GM18502 (cell line): ENCODE data around the gene TADA2A.
"Not testable (repeated sequence)": the region's sequence is repeated elsewhere in the genome, so short reads cannot be mapped to it uniquely, and the experiment has no call there.

Experiments
- ATAC-seq: cut with Tn5 transposase; IDR thresholded peaks from one replicate; pipeline ENCODE4 v1.9.1; 2021; ENCODE audit warnings: mild to moderate bottlenecking; ENCODE audit not compliant: unreplicated experiment, poor library complexity

The TADA2A gene

DNA sequence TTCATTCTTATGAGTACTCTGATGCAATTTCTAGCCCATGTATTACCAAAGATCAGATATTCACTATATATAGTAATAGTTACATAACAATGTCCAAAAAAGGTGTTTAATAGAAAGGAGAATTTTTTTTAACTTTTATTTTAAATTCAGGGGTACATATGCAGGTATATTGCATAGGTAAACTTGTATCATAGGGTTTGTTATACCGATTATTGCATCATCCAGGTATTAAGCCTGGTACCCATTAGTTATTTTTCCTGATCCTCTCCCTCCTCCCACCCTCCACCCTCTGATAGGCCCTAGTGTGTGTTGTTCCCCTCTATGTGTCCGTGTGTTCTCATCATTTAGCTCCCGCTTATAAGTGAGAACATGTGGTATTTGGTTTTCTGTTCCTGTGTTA, 51.1 kb downstream of the TADA2A start:
- not testable (repeated sequence) for ATAC-seq

DNA sequence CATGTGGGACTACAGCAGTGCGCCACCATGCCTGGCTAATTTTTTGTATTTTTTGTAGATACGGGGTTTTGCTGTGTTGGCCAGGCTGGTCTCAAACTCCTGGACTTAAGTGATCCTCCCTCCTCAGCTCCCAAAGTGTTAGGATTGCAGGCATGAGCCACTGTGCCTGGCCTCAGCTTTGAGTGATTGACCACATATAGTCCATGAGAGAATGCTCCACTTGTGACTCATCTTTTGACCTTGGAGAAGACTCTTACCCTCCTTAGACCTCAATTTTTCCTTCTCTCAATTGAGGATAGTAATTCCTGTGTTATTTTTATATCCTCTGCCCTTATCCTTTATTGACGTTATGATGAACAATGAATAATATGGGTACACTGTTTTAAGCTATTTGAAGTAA, 52.1 kb downstream of the TADA2A start:
- no peak for ATAC-seq

- ATAC-seq: no peak
Measured at GRCh38 chr17:37461668-37462067, 55.0 kb downstream of the TADA2A start.

- ATAC-seq: no peak
Measured at GRCh38 chr17:37462492-37462891, 55.8 kb downstream of the TADA2A start.

DNA sequence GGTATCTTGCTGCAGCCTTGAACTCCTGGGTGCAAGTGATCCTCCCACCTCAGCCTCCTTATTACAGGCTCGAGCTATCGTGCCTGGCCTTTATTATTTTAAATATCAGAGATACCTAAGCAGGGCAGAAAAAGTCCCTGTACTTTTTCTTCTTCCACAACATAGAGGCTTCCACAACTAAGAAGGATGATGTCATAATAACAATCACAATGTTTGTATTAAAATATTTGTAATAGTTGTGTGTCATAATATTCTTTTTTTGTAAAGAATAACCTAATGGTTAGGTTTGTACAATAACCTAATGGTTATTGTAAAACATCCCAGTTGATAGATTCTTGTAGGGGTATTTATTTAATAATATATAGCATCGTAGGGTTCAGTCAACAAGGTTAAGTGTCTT, 56.4 kb downstream of the TADA2A start:
- ATAC-seq: no peak

- ATAC-seq: no peak
Measured at GRCh38 chr17:37465069-37465616, 58.5 kb downstream of the TADA2A start.

- no peak for ATAC-seq
Measured at GRCh38 chr17:37466471-37466870, 59.8 kb downstream of the TADA2A start.

GRCh38 chr17:37470181-37470580, 63.5 kb downstream of the TADA2A start:
- no peak for ATAC-seq

- no peak for ATAC-seq
Measured at GRCh38 chr17:37475731-37476420, 69.2 kb downstream of the TADA2A start.

DNA sequence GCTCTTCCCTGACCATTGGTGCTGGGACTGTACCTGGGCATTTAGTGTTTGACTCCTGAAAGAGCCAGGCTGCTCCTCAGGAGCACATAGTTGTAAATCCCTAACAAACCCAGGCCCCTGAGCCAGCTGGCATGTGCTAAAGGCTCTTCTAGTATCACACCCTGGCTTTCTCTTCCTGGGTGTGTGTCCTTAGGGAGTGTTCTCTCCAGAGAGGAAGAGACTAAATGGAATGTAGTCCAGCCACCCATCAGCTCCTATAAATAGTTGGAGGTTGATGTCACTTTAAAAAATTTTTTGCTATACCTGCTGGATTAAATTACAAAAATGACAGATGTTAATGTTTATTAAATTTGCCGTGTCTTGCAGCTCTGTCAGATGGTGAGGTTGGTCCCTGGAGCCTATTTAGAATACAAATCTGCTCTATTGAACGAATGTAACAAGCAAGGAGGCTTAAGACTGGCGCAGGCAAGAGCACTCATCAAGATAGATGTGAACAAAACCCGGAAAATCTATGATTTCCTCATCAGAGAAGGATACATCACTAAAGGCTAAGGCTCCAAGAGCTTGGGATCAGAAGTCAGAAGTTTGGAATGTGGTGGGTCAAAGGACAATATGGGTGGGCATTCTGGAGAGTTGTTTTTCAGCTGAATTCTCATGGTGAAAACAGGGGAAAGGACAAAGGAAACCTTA, 69.9 kb downstream of the TADA2A start:
- ATAC-seq: no peak

DNA sequence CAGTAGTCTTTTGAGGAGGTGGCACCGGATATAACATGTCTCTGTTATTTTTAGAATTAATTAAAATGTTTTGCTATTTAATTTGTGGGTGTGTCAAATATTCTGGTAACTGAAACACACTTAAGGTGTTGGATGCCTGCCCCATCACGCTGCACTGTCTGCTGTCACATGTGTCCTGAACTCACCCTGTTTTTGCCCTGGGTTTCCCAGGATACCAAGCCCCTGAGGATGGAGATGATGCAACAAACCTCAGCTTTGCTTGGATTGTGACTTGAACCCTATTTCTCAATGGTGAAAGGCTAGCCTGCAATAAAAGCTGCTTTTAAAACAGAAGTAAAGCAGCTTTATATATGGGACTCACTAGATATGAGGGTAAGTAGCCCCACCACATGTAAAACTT, 71.5 kb downstream of the TADA2A start:
- no peak for ATAC-seq

DNA sequence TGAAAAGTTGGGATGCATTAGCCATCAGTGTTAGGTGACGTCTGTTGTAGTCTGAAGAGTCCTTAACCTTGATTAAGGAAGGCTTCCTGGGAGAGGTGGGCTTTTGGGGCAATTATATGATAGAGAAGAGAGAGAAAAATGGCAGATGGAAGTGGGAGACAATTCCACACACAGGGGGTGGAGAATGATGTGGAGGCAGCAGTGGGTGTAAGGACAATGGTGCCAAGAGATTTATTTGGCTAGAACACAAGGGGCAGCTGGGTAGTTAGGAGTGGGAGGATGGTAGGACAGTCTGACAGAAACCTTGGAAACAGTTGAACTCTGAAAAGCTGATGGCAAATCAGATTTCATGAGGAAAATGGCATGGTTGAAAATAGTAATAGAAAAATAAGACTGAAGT, 72.3 kb downstream of the TADA2A start:
- no peak for ATAC-seq

GRCh38 chr17:37480427-37480826, 73.7 kb downstream of the TADA2A start:
- ATAC-seq: no peak

DNA sequence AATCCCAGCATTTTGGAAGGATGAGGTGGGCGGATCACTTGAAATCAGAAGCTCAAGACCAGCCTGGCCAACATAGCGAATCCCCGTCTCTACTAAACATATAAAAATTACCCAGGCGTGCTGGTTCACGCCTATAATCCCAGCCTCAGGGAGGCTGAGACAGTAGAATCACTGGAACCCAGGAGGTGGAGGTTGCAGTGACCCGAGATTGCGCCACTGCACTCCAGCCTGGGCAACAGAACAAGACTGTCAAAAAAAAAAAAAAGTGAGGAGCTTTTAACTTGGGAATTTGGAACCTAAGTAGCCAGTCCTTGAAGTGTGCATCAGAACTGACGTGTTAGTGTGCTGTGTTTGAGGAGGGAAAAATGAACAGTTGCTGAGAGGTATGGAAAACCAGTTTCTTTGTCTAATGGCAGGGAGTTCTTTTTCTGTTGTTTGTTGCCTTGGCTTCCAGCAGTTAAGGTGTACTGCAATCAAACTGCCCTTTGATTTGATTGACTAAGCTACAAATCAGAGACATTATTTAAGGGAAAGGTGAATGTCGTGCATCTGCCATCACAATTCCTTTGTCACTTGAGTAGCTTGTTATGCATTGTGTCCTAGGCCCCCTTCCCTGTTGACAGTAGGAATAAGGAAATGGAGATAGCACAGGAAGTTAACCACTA, 74.4 kb downstream of the TADA2A start:
- ATAC-seq: no peak

DNA sequence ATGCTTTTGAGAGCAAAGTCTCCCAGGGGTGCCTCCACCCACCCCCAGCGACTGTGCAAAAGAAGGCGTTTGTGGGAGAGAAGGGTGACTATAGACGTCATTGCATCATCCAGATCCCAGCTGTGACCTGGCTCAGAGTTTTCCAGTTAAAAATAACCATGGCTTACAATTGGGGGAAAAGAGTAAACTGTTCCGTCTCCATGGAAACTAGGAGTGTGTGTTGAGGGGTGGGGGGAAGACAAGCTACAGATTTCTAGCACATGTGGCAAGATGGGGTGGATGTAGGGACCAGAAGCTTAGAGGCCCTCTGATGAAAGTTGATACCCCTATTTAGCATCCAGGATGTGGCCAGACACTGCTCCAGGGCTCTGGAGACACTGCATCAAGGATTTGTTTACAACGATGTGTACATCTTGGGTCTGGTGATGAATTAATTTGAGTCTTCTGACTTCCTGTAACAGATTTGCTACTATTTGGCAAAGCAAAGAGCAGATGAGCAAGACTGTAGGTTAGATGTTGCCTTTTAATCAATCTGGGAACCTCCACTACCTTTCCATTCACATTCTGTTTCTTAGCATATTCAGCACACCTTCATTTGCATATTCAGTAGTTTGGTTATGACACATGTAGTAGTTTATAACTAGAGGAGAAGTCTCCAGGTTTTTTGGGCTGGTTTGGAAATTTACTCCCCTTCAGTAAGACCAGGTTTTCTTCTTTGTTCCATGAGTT, 76.8 kb downstream of the TADA2A start:
- no peak for ATAC-seq

- no peak for ATAC-seq
Measured at GRCh38 chr17:37485938-37486570, 79.4 kb downstream of the TADA2A start.

DNA sequence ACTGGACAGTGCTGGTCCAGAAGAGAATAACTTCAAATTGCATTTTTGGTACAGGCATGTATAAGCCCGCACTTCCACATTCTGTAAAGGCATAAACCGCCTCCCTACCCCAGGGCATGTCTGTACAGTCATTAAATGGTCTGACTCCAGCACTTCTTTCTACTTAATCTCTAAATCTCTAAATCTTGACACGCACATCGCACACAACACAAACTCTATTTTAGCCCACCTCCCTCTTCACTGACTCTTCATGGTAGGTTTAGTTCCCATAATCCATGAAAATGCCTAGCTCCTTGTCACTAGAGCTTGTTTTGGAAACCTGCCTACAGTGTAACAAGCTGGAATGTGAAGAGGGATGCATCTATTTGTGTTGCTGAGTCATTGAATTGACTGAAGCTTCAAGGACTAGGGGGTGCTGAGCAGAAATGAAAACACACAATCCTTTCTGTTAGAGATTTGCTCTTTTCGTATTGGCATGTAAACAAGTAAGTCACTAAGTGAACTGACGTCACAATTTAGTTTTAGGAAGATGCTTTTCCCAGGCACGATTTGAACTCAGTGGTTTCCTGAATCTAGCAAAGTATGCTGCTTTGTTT, 81.4 kb downstream of the TADA2A start:
- ATAC-seq: no peak

GRCh38 chr17:37488607-37489196, 82.0 kb downstream of the TADA2A start:
- no peak for ATAC-seq

DNA sequence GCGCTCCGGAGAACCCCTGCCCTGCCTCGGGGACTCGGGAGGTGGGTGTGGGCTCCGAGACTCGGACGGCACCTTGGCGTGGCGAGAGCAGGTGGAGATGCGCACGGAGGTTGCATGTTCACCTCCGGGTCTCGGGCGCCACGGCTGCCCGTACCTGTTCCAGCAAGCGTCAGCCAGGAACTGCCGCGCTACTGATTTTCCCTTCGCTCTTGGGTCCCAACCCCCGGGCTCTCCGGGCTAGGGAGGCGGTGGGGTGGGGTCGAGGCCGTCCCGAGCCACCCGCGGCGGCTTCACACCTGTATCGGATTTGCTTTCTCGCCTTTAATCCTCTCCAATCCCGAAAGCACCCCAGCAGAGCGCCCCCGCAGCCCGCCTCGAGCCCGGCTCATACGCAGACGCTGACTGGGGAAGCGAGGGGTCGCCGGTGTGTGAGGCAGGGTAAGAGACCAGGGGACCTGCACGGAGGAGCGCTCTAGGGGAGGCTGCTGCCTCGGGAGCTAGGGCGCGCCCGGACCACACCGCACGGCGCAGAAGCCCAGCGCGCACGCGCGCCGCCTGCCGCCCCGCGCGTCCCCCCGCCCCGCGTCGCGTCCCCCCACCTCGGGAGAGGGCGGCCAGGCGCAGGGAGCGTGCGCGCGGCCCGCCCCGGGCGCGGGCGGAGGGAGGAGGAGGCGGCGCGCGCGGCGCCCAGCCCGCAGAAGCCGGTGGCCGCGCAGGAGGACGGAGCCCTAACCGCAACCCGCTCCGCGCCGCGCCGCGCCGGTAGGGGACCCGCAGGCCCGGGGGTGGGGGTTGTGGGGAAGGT, 82.7 kb downstream of the TADA2A start, which contains the start of gene DUSP14:
Gene DUSP14, plus strand, starts transcription at position 695 of the 805 bp plus-strand sequence. CDS start 22,382 bp downstream, outside the sequence.
- ATAC-seq: peak; percentile 68
